Muscle of leg (tissue), 16 donors: ENCODE results near the gene DMAP1. TPM values are rescaled to one million over a fixed set of nuclear protein-coding genes. Genes with fewer than 3 reads are reported as not detected.
"Not testable (repeated sequence)": the region's sequence is repeated elsewhere in the genome, so short reads cannot be mapped to it uniquely, and the experiment has no call there.

Source experiments
- DNase-seq: peaks from one replicate; pipeline ENCODE4 v3.0.0; 2013
- H3K27ac ChIP-seq: one replicate; pipeline ENCODE4 v1.5.1; 2013; ENCODE audit warnings: mild to moderate bottlenecking, low read length, control low read depth
- H3K27me3 ChIP-seq: one replicate; pipeline ENCODE4 v1.6.1; 2013; ENCODE audit warnings: low read length; ENCODE audit not compliant: control insufficient read depth, insufficient read depth
- H3K36me3 ChIP-seq: one replicate; pipeline ENCODE4 v1.6.1; 2013; ENCODE audit warnings: low read length; ENCODE audit not compliant: control insufficient read depth, insufficient read depth
- H3K4me1 ChIP-seq: one replicate; pipeline ENCODE4 v1.6.1; 2013; ENCODE audit warnings: low read length; ENCODE audit not compliant: control insufficient read depth, insufficient read depth
- H3K4me3 ChIP-seq: one replicate; pipeline ENCODE4 v1.5.1; 2013; ENCODE audit warnings: low read length, control low read depth
- H3K9me3 ChIP-seq: replicated peaks from 2 replicates; pipeline ENCODE4 v1.6.1; 2013; ENCODE audit warnings: low read depth, low read length; ENCODE audit not compliant: control insufficient read depth
- WGBS: methylation state at CpG from one replicate; pipeline ENCODE4 v1.1.5; 2013; ENCODE audit warnings: missing lambda C conversion rate; ENCODE audit not compliant: insufficient coverage; 5-methylcytosine and 5-hydroxymethylcytosine counted together
- long read RNA-seq, 11 donors: transcript quantifications; one replicate each; lab custom pipeline, GENCODE V29; 2026
- polyA plus RNA-seq, 8 donors: library from polyadenylated mRNA; unstranded; fragments of 120-200 nt; gene quantifications; one replicate each; pipeline versions ENCODE4 v1.2.1 to v1.2.3, GENCODE V29; 2013; ENCODE audit warnings: inconsistent platforms in 1 of 8, low replicate concordance in 1 of 8; ENCODE audit not compliant: insufficient read length in 8 of 8, insufficient read depth in 1 of 8
- total RNA-seq: library from RNA; stranded (reverse); fragments of 120-200 nt; gene quantifications from one replicate; pipeline ENCODE4 v1.2.4, GENCODE V29; 2013

DMAP1 gene
- total RNA-seq (12.1 TPM), polyA plus RNA-seq (10 to 100 TPM; 31.1 to 44.5 (median 37.5) TPM)
- long read RNA-seq, donor 1, full-length matches to known transcripts = 2 of 20 reads
- long read RNA-seq, donor 1, partial matches to known transcripts = 18 of 20 reads
- long read RNA-seq, donor 1, other reads (novel, unspliced or antisense) = 0 of 20 reads
- long read RNA-seq, donor 2, full-length matches to known transcripts = 3 of 3 reads
- long read RNA-seq, donor 2, partial matches to known transcripts = 0 of 3 reads
- long read RNA-seq, donor 2, other reads (novel, unspliced or antisense) = 0 of 3 reads
- long read RNA-seq, donor 3, full-length matches to known transcripts = 8 of 54 reads
- long read RNA-seq, donor 3, partial matches to known transcripts = 46 of 54 reads
- long read RNA-seq, donor 3, other reads (novel, unspliced or antisense) = 0 of 54 reads
- long read RNA-seq, donor 4, partial matches to known transcripts = 20 of 22 reads
- long read RNA-seq, donor 4, other reads (novel, unspliced or antisense) = 0 of 22 reads
- long read RNA-seq, donor 5, transcript DMAP1-201 (11 exons, 1,552 nt) = major isoform, 6 of 23 reads
- long read RNA-seq, donor 5, transcript DMAP1-203 (10 exons, 1,730 nt) = minor isoform, 5 of 23 reads
- long read RNA-seq, donor 5, partial matches to known transcripts = 11 of 23 reads
- long read RNA-seq, donor 5, other reads (novel, unspliced or antisense) = 0 of 23 reads
- long read RNA-seq, donor 6, full-length matches to known transcripts = 15 of 75 reads
- long read RNA-seq, donor 6, partial matches to known transcripts = 48 of 75 reads
- long read RNA-seq, donor 6, other reads (novel, unspliced or antisense) = 12 of 75 reads
- long read RNA-seq, donor 7, transcript DMAP1-201 (11 exons, 1,552 nt) = major isoform, 5 of 77 reads
- long read RNA-seq, donor 7, partial matches to known transcripts = 46 of 77 reads
- long read RNA-seq, donor 7, other reads (novel, unspliced or antisense) = 23 of 77 reads
- long read RNA-seq, donor 8, partial matches to known transcripts = 0 of 3 reads
- long read RNA-seq, donor 8, other reads (novel, unspliced or antisense) = 0 of 3 reads
- long read RNA-seq, donor 9, partial matches to known transcripts = 11 of 16 reads
- long read RNA-seq, donor 9, other reads (novel, unspliced or antisense) = 0 of 16 reads
- long read RNA-seq, donor 10, full-length matches to known transcripts = 4 of 34 reads
- long read RNA-seq, donor 10, partial matches to known transcripts = 15 of 34 reads
- long read RNA-seq, donor 10, other reads (novel, unspliced or antisense) = 15 of 34 reads
- long read RNA-seq, donor 11, full-length matches to known transcripts = 4 of 32 reads
- long read RNA-seq, donor 11, partial matches to known transcripts = 18 of 32 reads
- long read RNA-seq, donor 11, other reads (novel, unspliced or antisense) = 10 of 32 reads

GRCh38 chr1:44213222-44214112 is at the start of gene DMAP1:
DMAP1 (plus strand) TSS chr1:44213471; CDS start chr1:44213754, 283 bp downstream.
- Histone ChIP-seq H3K4me3 (peak within 1 kb of the TSS; percentile 92), H3K9me3 (no peaks in the 10 kb centered on the region), H3K4me1 (peaks cover 23% of the 10 kb centered on the region), H3K36me3 (peaks cover 35% of the 10 kb centered on the region), H3K27ac (peak within 1 kb of the TSS; percentile 48), H3K27me3 (no peaks in the 10 kb centered on the region)
- DNase-seq = peak; percentile 90
- 2% methylated on average over 38 of the region's 44 CpGs for WGBS

DNA sequence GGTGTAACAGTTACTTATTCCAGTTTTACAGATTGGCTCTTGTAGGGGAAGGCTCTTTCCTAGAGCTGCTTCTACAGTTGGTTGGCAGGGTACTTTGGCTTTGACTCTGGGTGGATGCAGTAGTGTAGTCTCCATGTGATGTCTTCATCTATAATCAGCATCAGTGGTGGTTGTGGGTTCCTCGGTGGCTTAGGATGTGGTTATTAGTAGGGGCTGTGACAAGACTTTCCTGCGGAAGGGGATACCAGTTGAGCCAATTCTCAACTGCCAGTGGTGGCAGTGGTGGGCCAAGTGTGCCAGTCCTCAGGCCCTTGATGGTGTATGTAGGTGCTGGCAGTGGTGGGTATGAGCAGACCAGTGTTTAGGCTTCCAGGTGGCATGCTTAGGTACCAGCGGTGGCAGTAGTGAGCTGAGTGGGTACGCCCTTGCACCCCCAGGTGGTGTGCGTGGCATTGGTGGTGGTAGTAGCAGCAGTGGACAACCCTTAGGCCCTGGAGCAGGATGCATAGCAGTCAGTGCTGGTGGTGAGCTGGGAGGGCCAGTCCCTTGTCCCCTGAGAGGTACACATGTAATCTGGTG is 44.7 kb upstream of the DMAP1 start:
- no peaks in the 10 kb centered on the region for H3K4me1 ChIP-seq
- 89% methylated on average over 5 of the region's 5 CpGs for WGBS
- peaks cover 2% of the 10 kb centered on the region for H3K9me3 ChIP-seq
- H3K27me3 ChIP-seq = peaks cover 3% of the 10 kb centered on the region
- no peak overlapping the region for H3K27ac ChIP-seq
- no peak overlapping the region for H3K4me3 ChIP-seq
- DNase-seq = no peak
- H3K36me3 ChIP-seq = no peaks in the 10 kb centered on the region

DNA sequence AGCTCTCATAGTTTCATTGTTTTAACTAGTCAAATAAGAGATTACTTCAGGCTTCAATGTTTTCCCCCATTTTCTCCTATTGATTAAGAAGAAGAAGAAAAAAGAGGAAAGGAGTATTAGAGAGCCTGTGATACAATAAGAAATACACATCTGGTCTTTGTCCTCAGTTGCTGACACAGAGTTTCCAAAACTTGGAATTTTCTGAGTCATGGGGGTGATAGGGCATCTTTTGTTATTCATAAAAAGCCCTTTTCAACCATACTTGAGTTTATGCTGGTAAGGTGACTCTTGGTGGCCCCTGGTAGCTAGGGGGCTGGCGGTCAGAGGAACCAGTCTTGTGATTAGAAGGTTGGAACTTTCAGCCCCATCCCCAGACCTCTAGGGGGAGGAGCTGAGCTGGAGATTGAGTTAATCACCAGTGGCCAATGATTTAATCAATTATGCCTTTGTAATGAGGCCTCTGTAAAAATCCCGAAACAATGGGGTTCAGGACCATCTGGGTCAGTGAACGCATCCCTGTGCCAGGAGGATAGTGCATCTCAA is 42.9 kb upstream of the DMAP1 start:
- Histone ChIP-seq H3K27ac (no peak overlapping the region), H3K4me1 (no peaks in the 10 kb centered on the region), H3K27me3 (peaks cover 3% of the 10 kb centered on the region), H3K4me3 (no peak overlapping the region), H3K9me3 (peaks cover 5% of the 10 kb centered on the region), H3K36me3 (no peaks in the 10 kb centered on the region)
- no peak for DNase-seq
- WGBS = 89% methylated on average over 2 of the region's 3 CpGs

GRCh38 chr1:44174630-44175029 is 38.6 kb upstream of the DMAP1 start:
- DNase-seq = no peak
- Histone ChIP-seq H3K36me3 (no peaks in the 10 kb centered on the region), H3K4me3 (no peak overlapping the region), H3K27me3 (peaks cover 3% of the 10 kb centered on the region), H3K9me3 (peaks cover 3% of the 10 kb centered on the region), H3K27ac (no peak overlapping the region), H3K4me1 (no peaks in the 10 kb centered on the region)
- no CpG with 5 or more reads among the region's 1 CpG for WGBS

- Histone ChIP-seq H3K4me1 (no peaks in the 10 kb centered on the region), H3K27me3 (no peaks in the 10 kb centered on the region), H3K27ac (no peak overlapping the region), H3K9me3 (no peaks in the 10 kb centered on the region), H3K4me3 (no peak overlapping the region), H3K36me3 (no peaks in the 10 kb centered on the region)
- WGBS = 85% methylated on average over 6 of the region's 8 CpGs
- no peak for DNase-seq
Observed at GRCh38 chr1:44200336-44200735, 12.9 kb upstream of the DMAP1 start.

DNA sequence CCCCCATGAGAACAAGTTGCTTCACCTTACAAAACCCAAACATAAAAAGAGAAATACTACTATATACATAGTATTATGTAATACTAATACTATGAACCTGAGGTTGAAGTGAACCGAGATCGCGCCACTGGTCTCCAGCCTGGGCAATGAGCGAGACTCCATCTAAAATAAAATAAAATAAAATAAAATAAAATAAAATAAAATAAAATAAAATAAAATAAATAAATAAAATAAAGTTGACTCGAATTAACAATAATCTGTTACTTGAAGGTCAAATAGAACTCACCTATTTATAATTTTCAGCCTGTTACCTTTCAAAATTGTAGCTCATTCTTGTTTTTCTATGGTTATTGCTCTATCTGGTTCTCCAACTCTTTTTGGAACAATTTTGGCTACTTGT is 6.7 kb upstream of the DMAP1 start:
- WGBS = no CpG with 5 or more reads among the region's 5 CpGs
- not testable (repeated sequence) for H3K4me3 ChIP-seq, H3K27me3 ChIP-seq, DNase-seq, H3K4me1 ChIP-seq, H3K27ac ChIP-seq, H3K36me3 ChIP-seq, H3K9me3 ChIP-seq

DNA sequence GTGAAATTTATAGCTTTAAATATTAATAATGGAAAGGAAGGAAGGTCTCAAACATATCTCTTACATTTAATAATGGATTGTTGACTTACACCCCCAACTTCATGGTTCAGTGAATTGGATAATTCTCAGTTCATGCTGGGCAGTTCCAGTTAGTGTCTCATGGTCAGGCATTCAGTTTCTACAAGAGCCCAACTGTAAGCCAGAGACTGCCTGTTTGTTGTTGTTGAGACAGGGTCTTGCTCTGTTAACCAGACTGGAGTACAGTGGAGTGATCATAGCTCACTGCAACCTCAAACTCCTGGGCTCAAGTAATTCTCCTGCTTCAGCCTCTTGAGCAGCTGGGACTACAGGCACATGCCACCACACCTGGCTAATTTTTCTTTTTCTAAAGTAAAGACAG is 5.0 kb upstream of the DMAP1 start:
- DNase-seq = no peak
- peaks cover 5% of the 10 kb centered on the region for H3K4me1 ChIP-seq
- H3K27me3 ChIP-seq = no peaks in the 10 kb centered on the region
- H3K4me3 ChIP-seq = no peak overlapping the region
- no peaks in the 10 kb centered on the region for H3K9me3 ChIP-seq
- H3K27ac ChIP-seq = no peak overlapping the region
- H3K36me3 ChIP-seq = no peaks in the 10 kb centered on the region

DNA sequence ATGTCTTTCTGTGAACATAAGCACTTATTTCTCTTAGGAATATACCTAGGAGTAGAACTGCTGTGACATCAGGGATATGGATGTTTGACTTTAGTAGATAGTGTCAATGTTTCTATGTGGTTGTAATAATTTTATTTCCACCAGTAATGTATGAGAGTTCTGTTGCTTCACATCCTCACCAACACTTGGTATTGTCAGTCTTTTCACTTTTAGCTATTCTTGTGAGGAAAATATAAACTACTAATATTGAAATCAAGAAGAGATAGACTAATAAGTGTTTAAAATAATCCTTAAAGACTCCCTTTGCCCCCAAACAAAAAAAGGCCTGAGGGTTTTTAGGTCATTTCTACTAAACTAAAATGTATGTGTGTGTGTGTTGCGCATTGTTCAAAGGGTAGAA is 2.7 kb upstream of the DMAP1 start:
- Histone ChIP-seq H3K9me3 (no peaks in the 10 kb centered on the region), H3K27me3 (no peaks in the 10 kb centered on the region), H3K36me3 (peaks cover 13% of the 10 kb centered on the region), H3K4me1 (peaks cover 13% of the 10 kb centered on the region), H3K27ac (no peak overlapping the region), H3K4me3 (no peak overlapping the region)
- no peak for DNase-seq
- WGBS = no CpG with 5 or more reads among the region's 1 CpG
